Adrenal gland (tissue), 12 donors: ENCODE data around the gene SIGLECL1. TPM values are rescaled to one million over a fixed set of nuclear protein-coding genes. Genes with fewer than 3 reads are reported as not detected.
A peak's percentile ranks its signal among the peaks of the same experiment; 100 is the strongest.

Experiments used
- DNase-seq, 7 donors: peaks; one replicate each; pipeline ENCODE4 v3.0.0-alpha.2; 2019 to 2020
- H3K27ac ChIP-seq, 5 donors: fragments of 200-600 bp; sonication (generic) in 4 of 5; 1 replicate in 3 of 5; 2 replicates in 2 of 5; pipeline versions ENCODE4 v1.5.1 to v1.8.0; 2016 to 2020; ENCODE audit warnings: mild to moderate bottlenecking in 1 of 5
- H3K27me3 ChIP-seq: fragments of 200-600 bp; 2 replicates; pipeline ENCODE4 v1.8.0; 2021
- H3K36me3 ChIP-seq, 2 donors: fragments of 200-600 bp; replicated peaks in 1 of 2; 1 replicate in 1 of 2; 2 replicates in 1 of 2; pipeline versions ENCODE4 v1.5.1 to v1.8.0; 2018 to 2022
- H3K4me1 ChIP-seq, 2 donors: fragments of 200-600 bp; replicated peaks in 1 of 2; 1 replicate in 1 of 2; 2 replicates in 1 of 2; pipeline versions ENCODE4 v1.5.1 to v1.8.0; 2018 to 2021
- H3K4me3 ChIP-seq, 4 donors: fragments of 200-600 bp; sonication (generic) in 3 of 4; one replicate each; pipeline ENCODE4 v1.5.1; 2016 to 2018
- H3K9me3 ChIP-seq, 3 donors: fragments of 200-600 bp; sonication (generic) in 1 of 3; replicated peaks in 1 of 3; 1 replicate in 2 of 3; 2 replicates in 1 of 3; pipeline versions ENCODE4 v1.5.1 to v1.8.0; 2016 to 2021
- POLR2A ChIP-seq, 2 donors: fragments of 450-650 bp; IDR thresholded peaks; one replicate each; pipeline ENCODE4 v1.6.1; 2017; ENCODE audit warnings: antibody characterized with exemption in 2 of 2, mild to moderate bottlenecking in 2 of 2, moderate library complexity in 1 of 2
- WGBS, 4 donors: extraction: QIAGEN DNeasy Blood & Tissue Kit in 2 of 4; methylation state at CpG; one replicate each; pipeline versions ENCODE4 v1.1.5 to v1.1.7; 2013 to 2017; 5-methylcytosine and 5-hydroxymethylcytosine counted together
- intact Hi-C, 2 donors: fragments of 100-400 bp; cut with DNase I; formaldehyde crosslinking; loops; one replicate each; pipeline versions ENCODE4 v1.14.1 to v1.15.0; 2022 to 2023
- polyA plus RNA-seq, 3 donors: library from polyadenylated mRNA; stranded (reverse); fragments of 200-250 nt in 2 of 3; fragments of 350-450 nt in 1 of 3; fragmentation: Illumina TruSeq in 1 of 3; extraction: RNeasy Lipid Tissue Mini Kit (QIAGEN cat#74804) in 1 of 3; gene quantifications; one replicate each; pipeline ENCODE4 v1.2.3, GENCODE V29; 2013 to 2014
- total RNA-seq, 9 donors: library from RNA; depleted of rRNA in 4 of 9; stranded (reverse); fragments of >200 nt in 4 of 9; fragments of 120-200 nt in 1 of 9; fragmentation: NEBNext Ultra II Directional in 1 of 9; extraction: Animal tissue kit (Norgen Biotek cat#: 25700) in 1 of 9; gene quantifications; one replicate each; pipeline versions ENCODE4 v1.1.0 to v1.2.4, GENCODE V29; 2013 to 2023
- TF ChIP-seq, protein P1 (sequence below), 6 experiments: fragments of 450-650 bp in 4 of 6; fragments of 200-600 bp in 2 of 6; sonication (generic) in 1 of 6; IDR thresholded peaks; 1 replicate in 5 of 6; 2 replicates in 1 of 6; pipeline versions ENCODE4 v1.5.1 to v1.8.0; 2016 to 2021; ENCODE audit warnings: antibody characterized with exemption in 6 of 6, mild to moderate bottlenecking in 2 of 6, moderate library complexity in 1 of 6
- donor health status: healthy with polysubstance abuse.
- donor health status: Bipolar disorder and iron deficiency.
- donor health status: DM: yes; HTN: yes; CAD: no.
- donor health status: DM: no; HTN: no; CAD: no.
- donor health status: DM: no; HTN: no; CAD: no.
- donor health status: DM: yes; HTN: yes; CAD: no.

The SIGLECL1 gene
- total and polyA plus RNA-seq, 12 donors, result 1.0 TPM; not detected in 11

DNA sequence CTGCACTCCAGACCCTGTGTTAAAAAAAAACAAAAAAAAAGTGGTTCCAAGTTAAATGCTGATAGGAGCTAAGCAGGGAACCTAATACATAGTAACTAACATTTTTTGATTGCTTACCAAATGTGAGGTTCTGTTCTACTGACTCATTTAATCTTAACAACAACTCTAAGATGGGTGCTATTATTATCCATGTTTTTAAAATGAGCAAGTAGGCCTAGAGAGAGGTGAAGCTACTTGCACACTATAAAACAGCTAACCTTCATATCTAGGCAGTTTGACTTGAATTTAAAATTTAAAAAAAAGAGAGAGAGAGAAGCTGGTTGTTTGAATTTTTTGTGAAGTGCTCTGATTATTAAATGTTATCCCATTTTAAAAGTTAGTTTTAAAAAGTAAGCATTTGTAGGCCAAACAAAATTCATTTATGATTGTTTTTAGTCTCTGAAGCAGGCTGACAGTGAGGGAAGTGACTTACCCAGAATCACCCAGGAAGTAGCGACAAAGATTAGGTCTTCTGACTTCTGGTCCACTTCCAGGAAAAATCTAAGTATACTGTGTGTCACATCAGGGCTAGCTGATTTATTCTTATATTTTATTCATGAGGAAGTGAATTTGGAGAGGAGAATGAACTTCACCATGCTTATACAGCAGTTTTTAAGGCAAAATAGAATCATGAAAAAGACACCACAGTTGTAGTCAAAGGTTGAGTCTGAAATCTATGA lies 2.4 kb downstream of the SIGLECL1 start:
- WGBS, 4 donors, result 65 to 83% (median 77%) methylated on average over 1 of the region's 1 CpG
- intact Hi-C loops, result no loop called here
- no peak for DNase-seq
- TF ChIP-seq, protein P1, sequence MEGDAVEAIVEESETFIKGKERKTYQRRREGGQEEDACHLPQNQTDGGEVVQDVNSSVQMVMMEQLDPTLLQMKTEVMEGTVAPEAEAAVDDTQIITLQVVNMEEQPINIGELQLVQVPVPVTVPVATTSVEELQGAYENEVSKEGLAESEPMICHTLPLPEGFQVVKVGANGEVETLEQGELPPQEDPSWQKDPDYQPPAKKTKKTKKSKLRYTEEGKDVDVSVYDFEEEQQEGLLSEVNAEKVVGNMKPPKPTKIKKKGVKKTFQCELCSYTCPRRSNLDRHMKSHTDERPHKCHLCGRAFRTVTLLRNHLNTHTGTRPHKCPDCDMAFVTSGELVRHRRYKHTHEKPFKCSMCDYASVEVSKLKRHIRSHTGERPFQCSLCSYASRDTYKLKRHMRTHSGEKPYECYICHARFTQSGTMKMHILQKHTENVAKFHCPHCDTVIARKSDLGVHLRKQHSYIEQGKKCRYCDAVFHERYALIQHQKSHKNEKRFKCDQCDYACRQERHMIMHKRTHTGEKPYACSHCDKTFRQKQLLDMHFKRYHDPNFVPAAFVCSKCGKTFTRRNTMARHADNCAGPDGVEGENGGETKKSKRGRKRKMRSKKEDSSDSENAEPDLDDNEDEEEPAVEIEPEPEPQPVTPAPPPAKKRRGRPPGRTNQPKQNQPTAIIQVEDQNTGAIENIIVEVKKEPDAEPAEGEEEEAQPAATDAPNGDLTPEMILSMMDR (IDR thresholded peaks at IDR 0.05), result no peak
- no peak for TF ChIP-seq POLR2A (IDR thresholded peaks at IDR 0.05)
- no peaks in the 10 kb centered on the region for H3K36me3 ChIP-seq
- no peaks in the 10 kb centered on the region for H3K27me3 ChIP-seq
- H3K4me1 ChIP-seq, result no peaks in the 10 kb centered on the region
- H3K4me3 ChIP-seq, result no peak overlapping the region
- H3K27ac ChIP-seq, result peak overlapping the region in 1 of 5 donors; percentile 14
- no peaks in the 10 kb centered on the region for H3K9me3 ChIP-seq

- Histone ChIP-seq H3K27me3 (no peaks in the 10 kb centered on the region), H3K9me3 (no peaks in the 10 kb centered on the region), H3K36me3 (no peaks in the 10 kb centered on the region), H3K4me1 (no peaks in the 10 kb centered on the region), H3K27ac (no peak overlapping the region), H3K4me3 (no peak overlapping the region)
- TF ChIP-seq, protein P1 (IDR thresholded peaks at IDR 0.05), result no peak
- WGBS, 4 donors, result 45 to 64% (median 49%) methylated on average over 2 of the region's 2 CpGs
- no peak for DNase-seq
- intact Hi-C loops, result no loop called here
These were observed 5.3 kb downstream of the SIGLECL1 start for GRCh38 chr19:51256155-51256625.

DNA sequence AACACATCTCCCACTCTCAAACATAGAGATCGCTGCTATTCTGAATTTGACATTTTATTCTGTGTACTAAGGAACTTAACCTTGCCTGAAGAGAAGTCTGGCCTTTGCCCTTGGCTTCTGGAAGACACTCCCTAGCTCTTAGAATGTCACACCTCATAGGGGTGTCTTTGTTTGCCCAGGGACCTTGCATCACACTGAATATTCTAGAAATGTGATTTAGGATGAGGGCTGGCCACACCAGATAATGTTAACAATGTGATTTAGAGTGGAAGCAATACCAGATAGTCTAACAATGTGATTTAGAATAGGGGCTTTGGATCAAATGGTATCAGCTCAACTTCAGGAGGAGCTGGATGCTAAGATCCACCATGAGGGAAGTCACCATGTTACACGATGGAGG lies 6.6 kb downstream of the SIGLECL1 start:
- Histone ChIP-seq H3K4me3 (no peak overlapping the region), H3K36me3 (no peaks in the 10 kb centered on the region), H3K9me3 (no peaks in the 10 kb centered on the region), H3K27me3 (peaks cover 2% of the 10 kb centered on the region), H3K4me1 (no peaks in the 10 kb centered on the region), H3K27ac (no peak overlapping the region)
- TF ChIP-seq, protein P1 (IDR thresholded peaks at IDR 0.05), result no peak
- TF ChIP-seq POLR2A (IDR thresholded peaks at IDR 0.05), result no peak
- DNase-seq, result no peak
- 61 to 85% (median 68%) methylated on average over 2 of the region's 2 CpGs for WGBS, 4 donors
- intact Hi-C loops, result no loop called here

GRCh38 chr19:51258165-51259160 lies 7.6 kb downstream of the SIGLECL1 start:
- no peak overlapping the region for H3K27ac ChIP-seq
- WGBS, 4 donors, result 47 to 65% (median 62%) methylated on average over 6 of the region's 6 CpGs
- peak in 1 of 7 donors; percentile 5 for DNase-seq
- H3K4me3 ChIP-seq, result no peak overlapping the region
- H3K4me1 ChIP-seq, result no peaks in the 10 kb centered on the region
- no peaks in the 10 kb centered on the region for H3K36me3 ChIP-seq
- no peak for TF ChIP-seq POLR2A (IDR thresholded peaks at IDR 0.05)
- TF ChIP-seq, protein P1 (IDR thresholded peaks at IDR 0.05), result no peak
- peaks cover 7% of the 10 kb centered on the region for H3K27me3 ChIP-seq
- no peaks in the 10 kb centered on the region for H3K9me3 ChIP-seq
- intact Hi-C loops, result no loop called here
